Left forelimb (tissue), 1 donor: ENCODE measurements around the gene HGS.

ENCODE experiments used
- DNase-seq: peaks from one replicate; pipeline ENCODE4 v3.0.0-alpha.2; 2018; ENCODE audit warnings: low spot score

Gene HGS

DNA sequence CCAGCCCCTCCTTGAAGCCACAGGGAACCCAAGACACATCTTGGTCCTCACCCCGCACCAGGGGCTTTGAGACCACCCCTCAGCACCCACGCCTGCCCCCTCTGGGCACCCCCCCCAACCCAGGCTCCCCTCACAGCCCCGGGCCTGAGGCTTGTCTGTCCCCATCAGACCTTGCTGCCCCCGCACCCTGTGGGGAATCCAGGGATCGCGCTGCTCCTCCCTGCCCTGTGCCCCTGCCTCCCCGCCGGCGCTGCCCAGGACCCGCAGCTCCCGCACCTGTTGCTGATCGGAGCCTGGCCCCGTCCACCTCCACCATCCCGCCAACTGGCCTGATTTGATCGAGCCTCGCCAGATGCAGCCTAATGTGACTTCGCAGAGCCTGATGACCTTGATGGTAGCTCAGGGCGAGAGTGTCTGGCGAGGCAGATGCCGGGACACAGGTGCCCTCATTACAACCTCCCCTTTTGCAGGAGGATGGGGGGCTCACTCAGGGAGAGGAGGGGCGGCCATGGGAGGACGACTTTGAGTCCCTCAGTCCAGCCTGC is 57.3 kb downstream of the HGS start:
- DNase-seq = no peak

DNA sequence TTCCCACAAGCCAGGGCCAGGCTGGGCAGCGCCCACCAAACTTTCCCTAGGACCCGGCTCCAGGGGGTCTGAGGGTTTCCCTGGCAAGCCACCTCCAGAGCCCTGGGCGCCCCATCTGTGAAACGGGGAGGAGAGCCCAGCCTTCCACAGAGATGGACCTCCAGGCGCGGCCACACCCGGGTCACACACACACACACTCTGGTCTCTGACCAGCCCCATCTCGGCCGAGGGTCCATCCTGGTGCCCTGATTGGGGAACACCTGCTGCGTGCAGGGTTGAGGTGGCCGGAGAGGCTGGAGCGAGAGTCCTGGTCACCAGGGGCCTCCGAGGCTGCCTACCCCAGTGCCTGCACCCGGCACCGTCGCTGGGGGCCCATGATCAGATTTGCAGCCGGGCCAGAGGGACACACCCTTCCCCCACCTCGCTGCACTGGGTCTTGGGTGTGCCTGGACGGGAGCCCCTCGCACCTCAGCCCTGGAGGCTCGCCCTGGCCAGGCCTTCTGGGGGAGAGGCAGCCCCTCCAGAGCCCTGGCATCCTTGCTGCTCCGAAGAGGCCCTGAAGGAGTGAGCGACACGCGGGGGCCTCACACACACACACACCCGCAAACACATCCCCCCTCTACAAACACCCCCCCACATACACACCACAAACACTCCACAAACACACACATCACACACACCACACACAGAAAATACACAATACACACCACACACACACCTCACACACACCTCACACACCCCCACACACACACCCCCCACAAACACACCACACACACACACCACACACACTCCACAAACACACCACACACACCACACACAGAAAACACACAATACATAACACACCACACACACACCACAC is 58.0 kb downstream of the HGS start:
- no peak for DNase-seq
